ENCODE results near the gene AGGF1.
"Not testable (repeated sequence)": the region's sequence is repeated elsewhere in the genome, so short reads cannot be mapped to it uniquely, and the experiment has no call there.

The AGGF1 gene

DNA sequence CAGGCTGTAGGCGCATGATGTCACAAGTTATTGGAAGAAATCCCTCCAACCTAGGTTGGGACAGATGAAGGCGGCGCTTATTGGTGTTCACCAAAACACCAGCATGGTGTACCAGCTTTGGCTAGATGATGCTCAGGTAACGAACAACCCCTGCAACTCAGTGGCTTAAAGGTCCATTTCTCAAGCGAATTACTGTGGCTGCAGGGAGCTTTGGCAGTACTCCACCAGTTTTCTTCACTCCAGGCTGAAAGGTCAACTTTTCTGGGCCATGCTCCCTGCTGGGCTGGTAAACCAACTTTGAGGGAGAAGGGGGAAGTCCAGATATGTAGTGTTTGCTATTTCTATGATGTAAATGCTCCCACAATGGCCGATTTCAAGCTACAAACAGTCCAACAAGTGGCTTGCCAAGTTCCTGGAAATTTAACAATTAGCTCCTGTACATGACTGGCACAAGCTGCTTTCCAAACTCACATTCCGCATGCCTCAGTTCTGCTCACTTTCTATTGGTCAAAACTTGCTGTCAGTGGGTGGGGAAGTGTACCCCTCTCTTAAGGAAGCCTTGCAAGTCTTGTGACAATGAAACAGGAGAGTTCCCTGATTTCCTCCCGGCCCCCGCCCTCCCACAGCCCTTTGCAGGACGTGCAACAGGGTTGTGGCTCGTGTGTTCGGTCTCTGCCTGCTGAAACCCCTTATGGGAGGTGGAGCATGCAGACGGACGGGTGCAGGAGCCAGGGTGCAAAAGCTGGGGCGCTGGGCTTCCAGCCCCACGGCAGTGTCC lies 57.5 kb downstream of the AGGF1 start:
- no peak for DNase-seq (ENCODE audit: low read depth in 2 of 2)

DNA sequence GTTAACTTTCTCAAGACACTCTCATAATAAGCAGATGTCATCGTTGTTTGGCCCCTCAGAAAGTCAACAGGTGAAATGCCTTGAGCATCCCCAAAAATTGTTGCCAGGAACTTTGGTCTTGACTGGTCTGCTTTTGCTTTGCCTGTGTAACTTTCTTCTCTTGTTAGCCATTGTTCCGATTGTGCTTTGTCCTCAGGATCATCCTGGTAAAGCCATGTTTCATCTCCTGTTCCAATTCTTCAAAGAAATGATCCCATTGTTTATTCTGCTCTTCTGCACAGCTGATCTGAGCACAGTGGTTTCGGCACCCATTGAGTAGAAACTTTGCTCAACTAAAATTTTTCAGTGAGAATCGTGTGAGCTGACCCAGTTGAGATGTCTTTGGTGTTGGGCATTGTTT lies 65.0 kb downstream of the AGGF1 start:
- no peak for DNase-seq (ENCODE audit: low read depth in 2 of 2)

DNA sequence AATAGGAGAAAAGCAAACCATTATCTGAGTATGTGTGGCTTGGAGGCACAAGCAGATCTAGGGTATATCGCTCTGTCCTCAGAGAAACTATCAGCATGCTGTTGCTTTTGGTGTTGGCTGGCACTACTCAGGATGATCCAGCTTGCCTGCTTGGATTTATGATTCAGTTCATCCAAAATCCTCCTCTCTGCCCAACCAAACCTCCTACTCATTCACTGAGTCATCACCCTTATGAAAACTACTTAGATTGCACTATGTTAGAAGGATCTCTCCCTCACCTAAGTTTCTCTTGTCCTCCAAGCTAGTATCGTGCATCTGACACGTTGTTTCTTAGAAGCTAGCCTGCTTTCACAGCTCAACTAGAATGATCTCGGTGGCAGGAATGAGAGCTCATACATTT lies 71.1 kb downstream of the AGGF1 start:
- no peak for DNase-seq (ENCODE audit: low read depth in 2 of 2)

DNA sequence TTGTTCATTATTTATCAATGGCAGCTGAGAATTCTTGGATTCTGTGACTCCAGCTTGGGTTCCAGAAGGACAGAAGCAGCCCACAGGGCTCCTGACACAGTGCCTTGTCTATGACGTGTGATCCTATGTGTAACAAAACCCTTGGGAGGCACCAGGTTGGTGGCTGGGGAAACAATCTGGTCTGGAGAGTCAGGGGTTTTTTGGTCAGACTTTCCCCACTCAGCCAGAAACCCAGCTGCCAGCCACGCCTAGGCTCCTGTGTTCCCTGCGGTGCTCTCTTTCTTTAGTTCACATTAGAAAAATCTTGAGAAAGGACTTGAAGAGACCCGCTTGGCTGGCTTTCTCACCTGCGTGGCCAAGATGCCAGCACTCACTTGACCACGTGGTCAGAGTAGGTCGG lies 72.3 kb downstream of the AGGF1 start:
- no peak for DNase-seq (ENCODE audit: low read depth in 2 of 2)

DNA sequence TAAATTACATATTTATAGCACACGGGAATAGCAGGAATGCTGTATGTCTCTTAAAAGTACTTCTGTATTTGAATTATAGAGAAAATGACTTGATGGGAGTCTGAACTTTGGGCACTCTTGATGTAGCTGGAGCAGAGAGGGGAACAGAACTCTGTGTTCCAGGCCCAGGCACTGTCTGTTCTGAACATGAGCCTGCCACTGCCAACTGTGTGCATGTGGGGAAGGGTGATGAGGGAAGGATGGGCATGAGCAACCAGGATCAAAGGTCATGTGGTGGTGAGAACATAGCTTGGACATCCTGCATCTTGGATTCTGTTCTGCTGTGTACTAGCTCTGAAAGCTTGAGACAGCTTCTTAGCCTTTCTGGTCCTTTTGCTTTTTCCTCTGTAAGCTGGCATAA lies 73.3 kb downstream of the AGGF1 start:
- no peak for DNase-seq (ENCODE audit: low read depth in 2 of 2)

DNA sequence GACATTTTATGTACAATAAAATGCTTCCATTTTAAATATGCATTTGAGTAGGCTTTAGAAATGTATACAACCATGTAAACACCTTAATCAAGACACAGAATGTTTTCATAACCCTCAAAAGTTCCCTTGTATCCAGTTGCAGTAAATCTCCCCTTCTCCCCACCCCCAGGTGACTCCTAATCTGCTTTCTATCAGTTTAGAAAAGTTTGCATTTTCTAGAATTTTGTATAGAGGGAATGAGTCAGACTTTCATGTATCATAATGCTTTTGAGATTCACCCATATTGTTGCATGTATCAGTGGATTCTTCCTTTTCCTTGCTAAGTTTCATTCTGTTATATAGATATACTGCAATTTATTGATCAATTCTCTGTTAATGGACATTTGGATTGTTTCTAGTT lies 74.6 kb downstream of the AGGF1 start:
- no peak for DNase-seq (ENCODE audit: low read depth in 2 of 2)

DNA sequence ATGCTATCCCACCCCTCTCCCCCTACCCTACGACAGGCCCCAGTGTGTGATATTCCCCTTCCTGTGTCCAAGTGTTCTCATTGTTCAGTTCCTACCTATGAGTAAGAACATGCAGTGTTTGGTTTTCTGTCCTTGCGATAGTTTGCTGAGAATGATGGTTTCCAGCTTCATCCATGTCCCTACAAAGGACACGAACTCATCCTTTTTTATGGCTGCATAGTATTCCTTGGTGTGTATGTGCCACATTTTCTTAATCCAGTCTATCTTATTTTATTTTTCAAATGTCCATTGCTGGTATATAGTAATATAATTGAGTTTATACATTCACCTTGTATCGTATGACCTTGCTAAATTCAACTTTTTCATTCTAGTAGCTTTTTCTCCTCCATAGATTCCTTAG lies 76.8 kb downstream of the AGGF1 start:
- not testable (repeated sequence) for DNase-seq (ENCODE audit: low read depth in 2 of 2)

Data from stimulated activated CD4-positive, alpha-beta T cell treated with anti-CD3 and anti-CD28 coated beads, Interleukin-12 subunit alpha, Interleukin-12 subunit beta, amount 100 ng/mL, for 24 hours (primary cell).